ENCODE data around the gene POLR1D.
"Not testable (repeated sequence)": the region's sequence is repeated elsewhere in the genome, so short reads cannot be mapped to it uniquely, and the experiment has no call there.

The POLR1D gene

DNA sequence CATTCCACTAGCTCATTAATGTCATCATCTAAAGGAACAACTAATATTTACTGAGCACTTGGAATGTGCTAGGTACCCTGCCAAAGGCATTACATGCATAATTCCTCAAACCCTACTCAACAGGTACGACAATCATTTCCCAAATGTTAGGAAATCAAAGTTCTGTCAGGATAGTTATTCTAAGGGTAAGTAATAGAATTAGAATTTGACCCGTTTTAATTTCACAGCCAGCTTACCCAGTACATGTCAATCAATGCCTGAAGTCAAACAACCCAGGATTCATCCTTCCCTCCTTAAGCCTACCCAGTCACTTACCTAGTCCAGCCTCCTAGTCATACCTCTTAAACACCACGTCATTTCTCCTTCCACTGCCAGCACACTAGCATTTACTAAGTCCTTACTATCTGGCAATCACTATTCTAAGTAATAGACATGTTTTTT lies 3.8 kb upstream of the POLR1D start:
- no peak for DNase-seq (ENCODE audit: low read depth in 2 of 2)

- no peak for DNase-seq (ENCODE audit: low read depth in 2 of 2)
Measured at GRCh38 chr13:27619093-27619727, 2.5 kb upstream of the POLR1D start.

DNA sequence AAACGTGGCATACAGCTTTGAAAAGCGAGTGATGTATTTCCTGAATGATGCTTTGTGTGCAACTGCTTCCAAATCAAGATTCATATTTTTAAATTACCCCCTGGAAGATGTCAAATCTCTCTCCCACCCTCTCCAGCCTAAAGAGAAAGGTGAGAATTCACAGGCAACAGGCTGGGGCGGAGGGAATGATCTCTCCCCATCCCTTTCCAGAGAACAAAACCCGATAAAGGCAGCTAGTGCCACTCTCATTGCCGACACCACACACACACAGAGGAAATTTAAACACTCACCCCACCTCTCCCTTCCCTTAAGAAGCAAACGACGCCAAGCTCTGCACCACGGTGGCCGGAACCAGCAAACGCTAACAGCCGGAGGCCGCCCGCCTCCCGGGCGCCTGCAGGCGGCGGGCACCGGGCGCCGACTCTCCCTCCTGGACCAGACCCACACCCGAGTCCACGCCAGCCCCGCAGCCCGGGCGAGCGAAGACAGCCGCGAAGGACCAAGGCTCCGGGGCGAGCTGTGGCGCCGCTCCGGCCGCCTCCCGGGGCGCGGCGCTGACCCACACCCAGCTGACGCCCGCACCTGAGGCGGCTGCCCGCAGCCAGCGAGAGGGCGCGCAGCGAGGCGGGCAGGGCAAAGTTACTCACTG lies 1.8 kb upstream of the POLR1D start:
- peak in 1 of 2 donors; percentile 6 for DNase-seq (ENCODE audit: low read depth in 2 of 2)

DNA sequence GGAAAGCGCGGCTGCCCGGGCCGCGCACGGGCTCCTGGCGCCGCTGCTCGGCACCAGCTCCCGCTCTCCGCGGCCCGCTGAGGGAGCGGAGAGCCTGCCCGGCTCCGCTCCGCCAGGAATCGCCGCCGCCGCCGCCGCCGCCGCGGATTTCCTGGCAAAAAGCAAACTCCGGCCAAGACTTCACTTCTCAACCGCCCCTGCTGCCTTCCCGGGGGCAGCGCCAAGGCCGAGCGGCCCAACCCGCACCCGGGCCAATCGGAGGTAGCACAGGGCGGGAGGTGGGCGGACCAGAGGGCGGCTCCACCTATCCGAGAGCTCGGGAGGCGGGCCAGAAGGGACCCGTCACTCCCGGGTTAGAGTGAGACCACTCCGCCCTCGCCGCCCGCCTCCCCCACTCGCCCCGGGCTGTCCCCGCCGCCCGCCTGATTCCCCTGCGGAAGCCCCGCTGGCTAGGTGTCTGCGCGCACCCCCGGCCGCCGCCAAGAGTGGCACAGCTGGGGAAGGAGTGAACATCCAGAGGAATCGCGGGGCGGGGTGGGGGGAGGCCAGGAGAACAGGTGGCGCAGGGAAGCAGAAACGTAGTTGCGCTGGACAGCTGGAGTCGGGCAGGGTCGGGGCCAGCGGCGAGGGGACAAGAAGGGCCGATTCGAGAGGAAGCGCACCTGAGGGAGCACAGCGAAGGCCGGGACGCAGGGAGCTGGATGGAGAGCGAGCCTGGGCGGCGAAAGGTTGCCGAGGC lies 1.1 kb upstream of the POLR1D start, which contains the start of gene LNX2:
TSS of gene LNX2 (minus strand) at position 153 of the 739 bp plus-strand sequence. CDS start 38,826 bp downstream, outside the sequence.
- DNase-seq (ENCODE audit: low read depth in 2 of 2): peak; percentile 93 to 94

- no peak for DNase-seq (ENCODE audit: low read depth in 2 of 2)
Measured at GRCh38 chr13:27621116-27621365, 651 bp upstream of the POLR1D start.

GRCh38 chr13:27622102-27622820 lies 569 bp downstream of the POLR1D start:
- peak in 1 of 2 donors; percentile 2 for DNase-seq (ENCODE audit: low read depth in 2 of 2)

DNA sequence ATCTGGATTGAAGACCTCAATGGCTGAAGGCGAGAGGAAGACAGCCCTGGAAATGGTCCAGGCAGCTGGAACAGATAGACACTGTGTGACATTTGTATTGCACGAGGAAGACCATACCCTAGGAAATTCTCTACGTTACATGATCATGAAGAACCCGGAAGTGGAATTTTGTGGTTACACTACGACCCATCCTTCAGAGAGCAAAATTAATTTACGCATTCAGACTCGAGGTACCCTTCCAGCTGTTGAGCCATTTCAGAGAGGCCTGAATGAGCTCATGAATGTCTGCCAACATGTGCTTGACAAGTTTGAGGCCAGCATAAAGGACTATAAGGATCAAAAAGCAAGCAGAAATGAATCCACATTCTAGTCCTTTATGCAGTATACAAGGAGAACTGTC lies 1.2 kb downstream of the POLR1D start:
- no peak for DNase-seq (ENCODE audit: low read depth in 2 of 2)

GRCh38 chr13:27624071-27624470 lies 2.4 kb downstream of the POLR1D start:
- no peak for DNase-seq (ENCODE audit: low read depth in 2 of 2)

GRCh38 chr13:27625839-27626238 lies 4.1 kb downstream of the POLR1D start:
- no peak for DNase-seq (ENCODE audit: low read depth in 2 of 2)

GRCh38 chr13:27627380-27627779 lies 5.7 kb downstream of the POLR1D start:
- DNase-seq (ENCODE audit: low read depth in 2 of 2): no peak

GRCh38 chr13:27628081-27628480 lies 6.4 kb downstream of the POLR1D start:
- no peak for DNase-seq (ENCODE audit: low read depth in 2 of 2)

DNA sequence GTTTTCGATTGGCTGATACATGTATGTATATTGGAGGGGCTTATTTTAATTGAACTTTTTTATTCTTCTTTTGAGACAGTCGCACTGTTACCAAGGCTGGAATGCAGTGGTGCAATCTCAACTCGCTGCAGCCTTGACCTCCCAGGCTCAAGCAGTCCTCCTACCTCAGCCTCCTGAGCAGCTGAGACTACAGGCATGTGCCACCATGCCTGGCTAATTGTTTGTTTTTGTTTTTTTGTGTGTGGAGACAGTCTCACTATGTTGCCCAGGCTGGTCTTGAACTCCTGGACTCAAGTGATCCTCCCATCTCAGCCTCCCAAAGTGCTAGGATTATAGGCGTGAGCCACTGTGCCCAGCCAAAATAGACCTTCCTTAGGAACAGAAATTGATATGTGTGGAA lies 7.1 kb downstream of the POLR1D start:
- not testable (repeated sequence) for DNase-seq (ENCODE audit: low read depth in 2 of 2)

DNA sequence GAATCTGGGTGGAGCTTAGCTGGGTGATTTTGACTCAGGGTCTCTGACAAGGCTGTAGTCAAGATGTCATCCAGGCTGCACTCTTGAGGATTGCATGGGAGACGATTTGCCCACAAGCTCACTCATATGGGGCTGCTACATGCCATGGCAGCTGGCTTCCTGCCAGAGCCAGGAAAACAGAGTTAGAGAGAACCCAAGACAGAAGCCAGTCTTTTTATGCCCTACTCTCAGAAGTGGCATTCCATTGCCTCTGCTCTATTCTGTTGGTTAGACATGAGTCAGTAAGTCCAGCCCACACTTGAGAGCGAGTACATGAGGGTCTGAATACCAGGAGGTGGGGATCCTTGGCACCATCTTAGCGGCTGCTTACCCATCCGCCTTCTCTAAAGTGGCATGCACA lies 9.5 kb downstream of the POLR1D start:
- no peak for DNase-seq (ENCODE audit: low read depth in 2 of 2)

GRCh38 chr13:27631665-27632064 lies 10.0 kb downstream of the POLR1D start:
- no peak for DNase-seq (ENCODE audit: low read depth in 2 of 2)

GRCh38 chr13:27632214-27632613 lies 10.5 kb downstream of the POLR1D start:
- DNase-seq (ENCODE audit: low read depth in 2 of 2): no peak

DNA sequence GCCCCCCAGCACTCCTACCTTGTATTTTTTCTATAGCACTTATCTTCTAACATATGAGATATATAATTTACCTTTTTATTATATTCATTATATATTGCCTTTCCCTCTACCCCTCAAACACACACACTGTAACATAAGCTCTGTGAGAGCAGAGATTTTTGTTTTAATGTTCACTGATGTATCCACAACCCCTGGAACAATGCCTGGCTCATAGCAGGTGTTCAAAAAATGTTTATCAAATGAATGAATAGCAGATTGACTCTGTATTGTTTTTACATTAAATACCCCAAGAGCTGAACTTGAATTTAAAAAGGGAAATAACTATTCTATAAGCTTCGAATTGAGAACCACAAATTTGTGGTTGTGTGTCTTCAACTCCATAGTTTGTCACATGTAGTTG lies 11.0 kb downstream of the POLR1D start:
- no peak for DNase-seq (ENCODE audit: low read depth in 2 of 2)

GRCh38 chr13:27634231-27634630 lies 12.5 kb downstream of the POLR1D start:
- DNase-seq (ENCODE audit: low read depth in 2 of 2): no peak

GRCh38 chr13:27634791-27635190 lies 13.1 kb downstream of the POLR1D start:
- DNase-seq (ENCODE audit: low read depth in 2 of 2): no peak

DNA sequence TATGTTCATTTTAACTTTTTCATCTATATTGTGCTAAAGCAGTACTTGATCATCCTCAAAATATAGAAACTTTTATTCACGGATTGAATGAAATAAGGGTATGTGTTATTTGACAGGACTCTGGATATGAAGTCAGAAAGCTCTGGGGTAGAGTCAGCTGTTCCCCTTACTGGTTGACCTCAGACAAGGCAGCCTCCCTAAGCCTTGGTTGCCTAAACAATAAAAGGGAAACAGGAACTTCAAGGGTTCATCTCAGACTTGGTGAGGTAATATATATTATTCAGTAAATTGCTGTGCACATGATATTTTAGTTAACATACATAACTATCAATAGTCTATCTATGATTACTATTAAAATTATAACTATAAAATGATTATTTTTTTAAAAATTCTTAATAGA lies 13.6 kb downstream of the POLR1D start:
- DNase-seq (ENCODE audit: low read depth in 2 of 2): no peak

DNA sequence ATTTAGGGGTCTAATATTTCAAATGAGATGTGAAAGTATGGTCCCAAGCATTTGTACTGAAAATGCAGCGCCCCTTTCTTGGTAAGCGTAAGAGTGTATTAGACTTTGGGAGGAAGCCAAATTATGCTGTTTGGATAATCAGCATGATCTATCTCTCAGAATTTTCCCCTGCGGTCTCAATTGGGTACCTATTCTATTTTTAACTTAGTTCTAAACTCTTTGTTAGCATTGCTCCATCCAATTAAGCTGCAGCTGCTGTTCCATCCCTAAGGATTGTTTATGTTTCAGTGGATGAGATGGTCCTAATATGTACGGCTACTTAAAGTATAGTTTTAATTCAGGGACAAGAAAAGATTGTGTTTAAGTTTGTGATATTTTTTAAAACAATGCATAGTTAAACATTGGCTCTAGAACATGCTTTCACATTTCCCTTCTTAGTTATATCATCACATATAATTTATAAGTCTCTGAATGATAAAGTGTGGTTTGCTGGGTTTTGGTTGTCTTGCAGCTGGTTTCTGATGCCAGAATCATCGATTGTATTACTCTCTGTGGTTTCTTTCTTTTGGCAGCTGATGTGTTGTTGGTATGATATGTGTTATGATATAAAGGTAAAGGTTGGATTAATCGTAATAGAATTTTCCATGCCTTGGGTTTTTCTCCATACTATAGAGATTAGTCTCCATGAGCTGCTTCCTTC lies 15.0 kb downstream of the POLR1D start:
- DNase-seq (ENCODE audit: low read depth in 2 of 2): no peak

- DNase-seq (ENCODE audit: low read depth in 2 of 2): no peak
Measured at GRCh38 chr13:27637289-27637626, 15.6 kb downstream of the POLR1D start.

- no peak for DNase-seq (ENCODE audit: low read depth in 2 of 2)
Measured at GRCh38 chr13:27638001-27638400, 16.3 kb downstream of the POLR1D start.
